H1 (cell line): ENCODE results near the gene EPB41L4B. TPM values are rescaled to one million over a fixed set of nuclear protein-coding genes. Genes with fewer than 3 reads are reported as not detected.

ENCODE experiments used
- CTCF ChIA-PET: fragments of 300-600 bp; sonication (Branson Sonifier 250); formaldehyde crosslinking; loops from one replicate; lab custom pipeline; 2021; ENCODE audit not compliant: partially characterized antibody; lab: Charles Lee
- POLR2A ChIA-PET: fragments of 300-600 bp; sonication (Branson Sonifier 250); formaldehyde crosslinking; loops from one replicate; lab custom pipeline; 2021; ENCODE audit warnings: inconsistent platforms; ENCODE audit not compliant: partially characterized antibody; lab: Charles Lee
- DNase-seq, 2 experiments: peaks; one replicate each; pipeline versions ENCODE4 v3.0.0 to v3.0.0-alpha.2; 2010 to 2022; ENCODE audit warnings: low spot score in 2 of 2, low read depth in 1 of 2, mixed read lengths in 1 of 2
- FAIRE-seq: peaks from 2 replicates; lab custom pipeline; 2011; peaks lifted over from hg19 to GRCh38; lab: Jason Lieb, UNC
- H2AFZ ChIP-seq: 2 replicates; pipeline ENCODE4 v1.8.1; 2012; ENCODE audit warnings: low read length, inconsistent platforms
- H2AK5ac ChIP-seq: 2 replicates; pipeline ENCODE4 v1.6.1; 2013; ENCODE audit warnings: low read depth, low read length
- H2BK120ac ChIP-seq: replicated peaks from 2 replicates; pipeline ENCODE3; 2013; ENCODE audit warnings: low read depth, low read length, inconsistent platforms
- H2BK12ac ChIP-seq: 2 replicates; pipeline ENCODE4 v1.6.1; 2013; ENCODE audit warnings: low read depth, low read length
- H2BK15ac ChIP-seq: 2 replicates; pipeline ENCODE4 v1.6.1; 2013; ENCODE audit warnings: low read length
- H2BK20ac ChIP-seq: 2 replicates; pipeline ENCODE4 v1.6.1; 2013; ENCODE audit warnings: low read length
- H2BK5ac ChIP-seq: 2 replicates; pipeline ENCODE4 v1.6.1; 2013; ENCODE audit warnings: low read depth, low read length
- H3K14ac ChIP-seq: 2 replicates; pipeline ENCODE4 v1.6.1; 2013; ENCODE audit warnings: inconsistent platforms; ENCODE audit not compliant: insufficient read length
- H3K18ac ChIP-seq: 2 replicates; pipeline ENCODE4 v1.6.1; 2013; ENCODE audit warnings: low read length; ENCODE audit errors: extremely low read depth
- H3K23ac ChIP-seq: 2 replicates; pipeline ENCODE4 v1.6.1; 2013; ENCODE audit warnings: inconsistent platforms; ENCODE audit not compliant: insufficient read length
- H3K23me2 ChIP-seq: 2 replicates; pipeline ENCODE4 v1.6.1; 2013; ENCODE audit warnings: low read depth, low read length
- H3K27ac ChIP-seq: 2 replicates; pipeline ENCODE4 v1.6.1; 2011; ENCODE audit warnings: low read depth, low read length, inconsistent platforms
- H3K27me3 ChIP-seq, 4 experiments: replicated peaks in 1 of 4; 1 replicate in 1 of 4; 2 replicates in 3 of 4; pipeline versions ENCODE4 v1.6.1 to v1.8.1; 2011 to 2013; ENCODE audit warnings: low read length in 3 of 4, mild to moderate bottlenecking in 3 of 4, inconsistent platforms in 2 of 4, mixed read lengths in 2 of 4, moderate library complexity in 1 of 4; ENCODE audit not compliant: control insufficient read depth in 3 of 4, insufficient read depth in 3 of 4; ENCODE audit errors: extremely low read depth in 1 of 4
- H3K36me3 ChIP-seq, 4 experiments: 2 replicates each; pipeline versions ENCODE4 v1.6.1 to v1.8.1; 2011 to 2013; ENCODE audit warnings: mild to moderate bottlenecking in 4 of 4, low read length in 3 of 4, moderate library complexity in 2 of 4, control low read depth in 1 of 4, inconsistent platforms in 1 of 4; ENCODE audit not compliant: insufficient read depth in 4 of 4, control insufficient read depth in 2 of 4
- H3K4ac ChIP-seq: replicated peaks from 2 replicates; pipeline ENCODE3; 2013; ENCODE audit warnings: low read length, low read depth, mixed read lengths, inconsistent platforms; ENCODE audit not compliant: insufficient read length
- H3K4me1 ChIP-seq, 4 experiments: replicated peaks in 1 of 4; 1 replicate in 1 of 4; 2 replicates in 3 of 4; pipeline versions ENCODE4 v1.6.1 to v1.8.1; 2011 to 2013; ENCODE audit warnings: low read length in 3 of 4, inconsistent platforms in 2 of 4, mixed read lengths in 1 of 4; ENCODE audit not compliant: insufficient read depth in 4 of 4, control insufficient read depth in 3 of 4
- H3K4me2 ChIP-seq, 2 experiments: 2 replicates each; pipeline versions ENCODE4 v1.6.1 to v1.8.1; 2011 to 2013; ENCODE audit warnings: low read depth in 2 of 2, low read length in 2 of 2, control low read depth in 1 of 2, inconsistent platforms in 1 of 2, mild to moderate bottlenecking in 1 of 2; ENCODE audit not compliant: insufficient read depth in 1 of 2
- H3K4me3 ChIP-seq, 4 experiments: fragments of 200-600, 300-600 bp in 1 of 4; sonication (generic), shearing (Covaris generic), sonication (Bioruptor Twin) in 1 of 4; 2 replicates each; pipeline versions ENCODE4 v1.5.1 to v1.8.1; 2011 to 2016; ENCODE audit warnings: low read length in 4 of 4, low read depth in 3 of 4, control low read depth in 2 of 4, inconsistent platforms in 2 of 4, mild to moderate bottlenecking in 2 of 4, mixed read lengths in 1 of 4, moderate library complexity in 1 of 4; ENCODE audit not compliant: insufficient read depth in 2 of 4; ENCODE audit errors: extremely low read depth in 1 of 4
- H3K56ac ChIP-seq: replicated peaks from 2 replicates; pipeline ENCODE3; 2013; ENCODE audit warnings: low read depth, mild to moderate bottlenecking, mixed read lengths, low read length, inconsistent platforms; ENCODE audit not compliant: insufficient read length
- H3K79me1 ChIP-seq: 2 replicates; pipeline ENCODE4 v1.6.1; 2013; ENCODE audit warnings: low read depth, low read length, control low read depth
- H3K79me2 ChIP-seq, 2 experiments: 2 replicates each; pipeline versions ENCODE4 v1.6.1 to v1.8.1; 2012 to 2013; ENCODE audit warnings: low read length in 2 of 2, mild to moderate bottlenecking in 2 of 2, inconsistent platforms in 1 of 2; ENCODE audit not compliant: insufficient read depth in 2 of 2, control insufficient read depth in 1 of 2
- H3K9ac ChIP-seq, 4 experiments: replicated peaks in 1 of 4; 1 replicate in 1 of 4; 2 replicates in 3 of 4; pipeline versions ENCODE4 v1.6.1 to v1.8.1; 2011 to 2013; ENCODE audit warnings: low read depth in 3 of 4, low read length in 3 of 4, control low read depth in 2 of 4, mild to moderate bottlenecking in 2 of 4, moderate library complexity in 2 of 4, inconsistent platforms in 1 of 4; ENCODE audit errors: extremely low read depth in 1 of 4
- H3K9me3 ChIP-seq, 2 experiments: 2 replicates each; pipeline versions ENCODE4 v1.6.1 to v1.8.1; 2012 to 2013; ENCODE audit warnings: mild to moderate bottlenecking in 2 of 2, moderate library complexity in 2 of 2, control low read depth in 1 of 2, inconsistent platforms in 1 of 2, low read depth in 1 of 2, low read length in 1 of 2, mixed read lengths in 1 of 2; ENCODE audit not compliant: insufficient read depth in 2 of 2
- H4K20me1 ChIP-seq, 2 experiments: replicated peaks in 1 of 2; 2 replicates each; pipeline versions ENCODE3 to v1.8.1; 2011 to 2013; ENCODE audit warnings: inconsistent platforms in 2 of 2, low read length in 2 of 2, mild to moderate bottlenecking in 1 of 2; ENCODE audit not compliant: insufficient read depth in 2 of 2, control insufficient read depth in 1 of 2
- H4K5ac ChIP-seq: 2 replicates; pipeline ENCODE4 v1.6.1; 2013; ENCODE audit warnings: low read length, low read depth, mixed read lengths, inconsistent platforms; ENCODE audit not compliant: insufficient read length
- H4K8ac ChIP-seq: 2 replicates; pipeline ENCODE4 v1.8.0; 2013; ENCODE audit warnings: mild to moderate bottlenecking, moderate library complexity, low read length, inconsistent platforms; ENCODE audit not compliant: insufficient read depth; ENCODE audit errors: extremely low read depth
- H4K91ac ChIP-seq: replicated peaks from 2 replicates; pipeline ENCODE3; 2013; ENCODE audit warnings: low read length, mixed read lengths, inconsistent platforms; ENCODE audit not compliant: insufficient read length
- CREB1 ChIP-seq: IDR thresholded peaks from 2 replicates; pipeline ENCODE4 v1.6.1; 2012; ENCODE audit warnings: inconsistent platforms
- EP300 ChIP-seq, 2 experiments: IDR thresholded peaks; 1 replicate in 1 of 2; 2 replicates in 1 of 2; pipeline ENCODE4 v1.6.1; 2011 to 2012; ENCODE audit warnings: low read depth in 2 of 2, low read length in 2 of 2, mild to moderate bottlenecking in 2 of 2, borderline replicate concordance in 1 of 2, inconsistent platforms in 1 of 2, moderate library complexity in 1 of 2
- GABPA ChIP-seq: IDR thresholded peaks from 2 replicates; pipeline ENCODE4 v1.6.1; 2011; ENCODE audit warnings: mild to moderate bottlenecking, low read length, moderate library complexity, borderline replicate concordance; ENCODE audit not compliant: insufficient read depth
- RAD21 ChIP-seq, 2 experiments: IDR thresholded peaks in 1 of 2; conservative IDR thresholded peaks in 1 of 2; 2 replicates each; pipeline ENCODE4 v1.6.1; 2011; ENCODE audit warnings: low read depth in 2 of 2, low read length in 2 of 2, improper control_type of control experiment in 1 of 2, inconsistent platforms in 1 of 2, mild to moderate bottlenecking in 1 of 2, moderate library complexity in 1 of 2
- TAF7 ChIP-seq: optimal IDR thresholded peaks from 2 replicates; pipeline ENCODE3; 2011; ENCODE audit warnings: low read depth, mild to moderate bottlenecking, inconsistent platforms, low read length, moderate library complexity, borderline replicate concordance
- TEAD4 ChIP-seq: IDR thresholded peaks from 2 replicates; pipeline ENCODE4 v1.6.1; 2012; ENCODE audit warnings: low read depth, low read length, inconsistent platforms, mixed read lengths
- WGBS, 2 experiments: shearing (Covaris generic) in 1 of 2; methylation state at CpG; one replicate each; pipeline versions ENCODE4 v1.1.6 to v1.1.7; 2013 to 2015; ENCODE audit warnings: low lambda C conversion rate in 2 of 2, mixed read lengths in 2 of 2, inconsistent platforms in 1 of 2, low coverage in 1 of 2, missing lambda C conversion rate in 1 of 2; ENCODE audit not compliant: insufficient replicate concordance in 2 of 2, insufficient coverage in 1 of 2, insufficient read length in 1 of 2; ENCODE audit errors: extremely low coverage in 1 of 2, missing lambda C conversion rate in 1 of 2; 5-methylcytosine and 5-hydroxymethylcytosine counted together
- polyA plus RNA-seq, 7 experiments: library from polyadenylated mRNA; depleted of rRNA in 3 of 7; stranded (reverse) in 5 of 7; unstranded in 2 of 7; fragments of >200 nt in 5 of 7; fragments of 200-250 nt in 2 of 7; gene quantifications; 1 replicate in 5 of 7; 2 replicates in 1 of 7; 4 replicates in 1 of 7; pipeline versions ENCODE4 v1.2.1 to v1.2.3, GENCODE V29; 2011 to 2013; ENCODE audit warnings: missing spikeins in 2 of 7, mixed read lengths in 2 of 7
- total RNA-seq: library from RNA; stranded (reverse); fragmentation: NEBNext Ultra II Directional; extraction: Animal tissue kit (Norgen Biotek cat#: 25700); gene quantifications from 2 replicates; pipeline ENCODE4 v1.2.1, GENCODE V29; 2021
- TF ChIP-seq, protein P1 (sequence below), 3 experiments: IDR thresholded peaks; 1 replicate in 2 of 3; 2 replicates in 1 of 3; pipeline versions ENCODE4 v1.5.1 to v1.6.1; 2011; ENCODE audit warnings: low read length in 3 of 3, mild to moderate bottlenecking in 3 of 3, inconsistent platforms in 2 of 3, low read depth in 1 of 3, moderate library complexity in 1 of 3; ENCODE audit not compliant: insufficient read depth in 1 of 3; ENCODE audit errors: control extremely low read depth in 1 of 3

The EPB41L4B gene
- total and polyA plus RNA-seq, 2 of the 8 experiments (the other 6 are each of a cell fraction or from before 2014, with no cell fraction given): 11.9 to 25.0 TPM

DNA sequence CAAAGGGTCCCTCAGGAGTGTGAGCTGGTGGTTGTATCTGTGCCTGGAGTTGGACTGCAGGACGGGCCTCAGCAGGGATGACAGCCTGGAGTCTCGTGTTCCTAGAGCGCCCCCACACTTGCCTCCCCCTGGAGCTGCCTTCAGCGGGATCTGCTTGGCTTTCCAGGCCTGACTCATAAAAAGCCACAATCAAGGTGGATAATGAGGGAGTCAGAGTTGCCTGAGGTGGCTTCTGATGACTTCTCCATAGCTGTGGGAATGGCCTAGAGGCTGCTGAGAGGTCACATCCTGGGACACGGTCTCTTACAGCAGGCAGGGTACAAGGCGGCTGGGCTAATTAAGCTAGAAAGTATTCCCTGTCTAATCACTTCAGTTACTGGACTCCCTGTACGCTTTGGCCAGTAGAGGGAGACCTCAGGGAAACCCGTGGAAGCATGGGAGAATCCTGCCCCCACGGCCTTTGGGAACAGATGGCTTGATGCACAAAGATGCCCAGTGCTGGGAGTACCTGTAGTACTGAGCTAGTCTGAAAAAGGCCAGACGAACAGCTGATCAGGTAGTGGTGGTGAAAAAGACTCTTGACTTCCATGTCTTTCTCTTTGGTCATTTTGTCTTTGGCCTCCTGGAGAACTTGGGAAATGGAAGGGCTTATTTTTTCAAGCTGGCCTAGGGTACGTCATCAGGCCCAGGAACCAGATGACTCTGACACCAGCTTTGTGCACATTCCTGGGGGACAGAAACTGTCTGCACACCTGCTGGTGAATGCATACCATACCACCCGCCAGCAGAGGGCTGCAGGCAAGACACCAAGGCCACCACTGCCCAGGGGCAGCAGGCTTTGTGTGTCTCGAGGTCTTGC is 137.7 kb downstream of the EPB41L4B start:
- Histone ChIP-seq H4K5ac (no peak overlapping the region), H3K56ac (no peak overlapping the region), H2BK12ac (peak overlapping the region; percentile 39; the same call in 1 of the 2 replicates), H3K4me1 (0 out of 7 replicates have a peak, but pooled peaks cover 0 to 2% (median 0%) of the 10 kb centered on the region in 4 experiments), H3K14ac (no peak overlapping the region), H3K27me3 (no peaks in the 10 kb centered on the region), H3K79me2 (no peaks in the 10 kb centered on the region), H3K4me2 (no peak overlapping the region), H4K8ac (0 out of 2 replicates have a peak overlapping the region, but pooled peaks have one; percentile 7), H2BK20ac (no peak overlapping the region), H4K20me1 (no peaks in the 10 kb centered on the region), H3K9ac (no peak overlapping the region), H2BK120ac (no peak overlapping the region), H3K18ac (no peak overlapping the region), H2BK15ac (no peak overlapping the region), H3K4ac (no peak overlapping the region), H3K27ac (no peak overlapping the region), H2BK5ac (no peak overlapping the region), H3K79me1 (no peaks in the 10 kb centered on the region), H2AFZ (no peak overlapping the region; the same call in 1 of the 2 replicates), H3K23ac (no peak overlapping the region), H3K9me3 (no peaks in the 10 kb centered on the region), H4K91ac (no peak overlapping the region), H3K4me3 (no peak overlapping the region), H3K23me2 (no peaks in the 10 kb centered on the region; the same call in 1 of the 2 replicates), H2AK5ac (no peak overlapping the region), H3K36me3 (no peaks in the 10 kb centered on the region)
- FAIRE-seq (peak; percentile 42), DNase-seq (peak in 1 of 2 experiments; percentile 58)
- ChIA-PET POLR2A (no interaction called here), CTCF (interaction anchor here (0.6 to 3.4 kb wide), 59 partner anchors 10 to 1500 kb away, joined by 3 to 36 read pairs (median 4); partner anchors contain the start of genes EPB41L4B and FRRS1L)
- WGBS, 2 experiments: 72% methylated on average over 13 of the region's 13 CpGs; no CpG with 5 or more reads in 1 of the 2 experiments
- TF ChIP-seq EP300 (IDR thresholded peaks at IDR 0.05; ENCODE audit: borderline replicate concordance in 1 of 2, low read depth in 2 of 2, low read length in 2 of 2) (no peak), TAF7 (no peak), CREB1 (peak; percentile 12; the same call in 1 of the 2 replicates), TEAD4 (peak; percentile 90), GABPA (peak; percentile 28; the same call in 1 of the 2 replicates), RAD21 (IDR thresholded peaks at IDR 0.05 in 1 of 2, conservative IDR thresholded peaks at IDR 0.05 in 1 of 2; ENCODE audit: low read depth in 2 of 2, low read length in 2 of 2) (peak; percentile 42 to 53; a peak in 3 of 4 replicates)
- TF ChIP-seq, protein P1, sequence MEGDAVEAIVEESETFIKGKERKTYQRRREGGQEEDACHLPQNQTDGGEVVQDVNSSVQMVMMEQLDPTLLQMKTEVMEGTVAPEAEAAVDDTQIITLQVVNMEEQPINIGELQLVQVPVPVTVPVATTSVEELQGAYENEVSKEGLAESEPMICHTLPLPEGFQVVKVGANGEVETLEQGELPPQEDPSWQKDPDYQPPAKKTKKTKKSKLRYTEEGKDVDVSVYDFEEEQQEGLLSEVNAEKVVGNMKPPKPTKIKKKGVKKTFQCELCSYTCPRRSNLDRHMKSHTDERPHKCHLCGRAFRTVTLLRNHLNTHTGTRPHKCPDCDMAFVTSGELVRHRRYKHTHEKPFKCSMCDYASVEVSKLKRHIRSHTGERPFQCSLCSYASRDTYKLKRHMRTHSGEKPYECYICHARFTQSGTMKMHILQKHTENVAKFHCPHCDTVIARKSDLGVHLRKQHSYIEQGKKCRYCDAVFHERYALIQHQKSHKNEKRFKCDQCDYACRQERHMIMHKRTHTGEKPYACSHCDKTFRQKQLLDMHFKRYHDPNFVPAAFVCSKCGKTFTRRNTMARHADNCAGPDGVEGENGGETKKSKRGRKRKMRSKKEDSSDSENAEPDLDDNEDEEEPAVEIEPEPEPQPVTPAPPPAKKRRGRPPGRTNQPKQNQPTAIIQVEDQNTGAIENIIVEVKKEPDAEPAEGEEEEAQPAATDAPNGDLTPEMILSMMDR (IDR thresholded peaks at IDR 0.05; ENCODE audit: control extremely low read depth in 1 of 3, insufficient read depth in 1 of 3, low read depth in 1 of 3, low read length in 3 of 3): peak; percentile 47 to 66 (median 59)
